Activated CD8-positive, alpha-beta memory T cell treated with anti-CD3 and anti-CD28 coated beads for 48 hours (primary cell): ENCODE results near the gene RBP7.
"Not testable (repeated sequence)": the region's sequence is repeated elsewhere in the genome, so short reads cannot be mapped to it uniquely, and the experiment has no call there.

Source experiments
- DNase-seq, 3 experiments: peaks; one replicate each; pipeline ENCODE4 v3.0.0-alpha.2; 2020; ENCODE audit warnings: low read depth in 2 of 3, low spot score in 2 of 3

RBP7 gene

GRCh38 chr1:10028956-10029500 lies 32.0 kb downstream of the RBP7 start:
- DNase-seq: not testable (repeated sequence)

GRCh38 chr1:10031461-10031860 lies 34.4 kb downstream of the RBP7 start:
- no peak for DNase-seq

GRCh38 chr1:10032590-10033358 lies 35.7 kb downstream of the RBP7 start, which contains the start of gene UBE4B:
Gene UBE4B (plus strand): TSS chr1:10032958. CDS start chr1:10033671, 713 bp downstream.
- peak; percentile 90 to 99 (median 93) for DNase-seq

GRCh38 chr1:10033359-10033845 lies 36.4 kb downstream of the RBP7 start:
- peak in 2 of 3 experiments; percentile 4 to 7 for DNase-seq

GRCh38 chr1:10042746-10043145 lies 45.7 kb downstream of the RBP7 start:
- no peak for DNase-seq

GRCh38 chr1:10045480-10046355 lies 48.7 kb downstream of the RBP7 start:
- DNase-seq: no peak

GRCh38 chr1:10046356-10047085 lies 49.5 kb downstream of the RBP7 start:
- no peak for DNase-seq

- no peak for DNase-seq
These were observed 51.6 kb downstream of the RBP7 start for GRCh38 chr1:10048601-10049000.

- DNase-seq: no peak
These were observed 53.6 kb downstream of the RBP7 start for GRCh38 chr1:10050611-10051010.

GRCh38 chr1:10051656-10052055 lies 54.6 kb downstream of the RBP7 start:
- DNase-seq: no peak

GRCh38 chr1:10052347-10052746 lies 55.3 kb downstream of the RBP7 start:
- no peak for DNase-seq

- no peak for DNase-seq
These were observed 57.4 kb downstream of the RBP7 start for GRCh38 chr1:10054465-10054864.

- no peak for DNase-seq
These were observed 59.6 kb downstream of the RBP7 start for GRCh38 chr1:10056599-10056987.

GRCh38 chr1:10057343-10057742 lies 60.3 kb downstream of the RBP7 start:
- DNase-seq: no peak

GRCh38 chr1:10057796-10058195 lies 60.8 kb downstream of the RBP7 start:
- DNase-seq: no peak

GRCh38 chr1:10059342-10059718 lies 62.3 kb downstream of the RBP7 start:
- no peak for DNase-seq

GRCh38 chr1:10060311-10061100 lies 63.5 kb downstream of the RBP7 start:
- no peak for DNase-seq

- no peak for DNase-seq
These were observed 64.2 kb downstream of the RBP7 start for GRCh38 chr1:10061276-10061675.

- no peak for DNase-seq
These were observed 66.8 kb downstream of the RBP7 start for GRCh38 chr1:10063878-10064277.
